Peyer's patch (tissue), 4 donors: ENCODE results near the gene BPI.

Experiments used
- POLR2A ChIP-seq, 2 donors: fragments of 450-650 bp; IDR thresholded peaks; one replicate each; pipeline ENCODE4 v1.5.1; 2017; ENCODE audit warnings: antibody characterized with exemption in 2 of 2, mild to moderate bottlenecking in 2 of 2, moderate library complexity in 2 of 2
- TF ChIP-seq, protein P1 (sequence below), 6 experiments: fragments of 450-650 bp in 4 of 6; fragments of 200-600 bp in 2 of 6; sonication (generic) in 1 of 6; IDR thresholded peaks; one replicate each; pipeline ENCODE4 v1.5.1; 2017 to 2019; ENCODE audit warnings: antibody characterized with exemption in 6 of 6, mild to moderate bottlenecking in 3 of 6, moderate library complexity in 1 of 6

DNA sequence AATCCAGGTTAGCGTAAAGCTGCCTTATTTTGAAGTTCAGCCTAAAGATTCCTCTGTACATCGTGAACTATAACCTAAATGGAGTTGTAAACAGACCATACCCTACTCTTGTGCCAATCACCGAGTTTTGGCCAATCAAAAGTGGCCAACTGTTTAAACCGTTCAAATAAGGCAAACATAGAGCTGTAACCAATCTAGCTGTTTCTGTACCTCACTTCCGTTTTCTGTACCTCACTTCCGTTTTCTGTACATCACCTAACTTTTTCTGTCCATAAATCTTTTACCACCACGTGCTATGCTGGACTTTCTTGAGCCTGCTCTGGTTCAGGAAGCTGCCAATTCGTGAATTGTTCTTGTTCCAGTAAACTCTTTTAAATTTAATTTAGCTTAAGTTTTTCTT is 82.0 kb downstream of the BPI start:
- TF ChIP-seq POLR2A (IDR thresholded peaks at IDR 0.05): no peak
- TF ChIP-seq, protein P1, sequence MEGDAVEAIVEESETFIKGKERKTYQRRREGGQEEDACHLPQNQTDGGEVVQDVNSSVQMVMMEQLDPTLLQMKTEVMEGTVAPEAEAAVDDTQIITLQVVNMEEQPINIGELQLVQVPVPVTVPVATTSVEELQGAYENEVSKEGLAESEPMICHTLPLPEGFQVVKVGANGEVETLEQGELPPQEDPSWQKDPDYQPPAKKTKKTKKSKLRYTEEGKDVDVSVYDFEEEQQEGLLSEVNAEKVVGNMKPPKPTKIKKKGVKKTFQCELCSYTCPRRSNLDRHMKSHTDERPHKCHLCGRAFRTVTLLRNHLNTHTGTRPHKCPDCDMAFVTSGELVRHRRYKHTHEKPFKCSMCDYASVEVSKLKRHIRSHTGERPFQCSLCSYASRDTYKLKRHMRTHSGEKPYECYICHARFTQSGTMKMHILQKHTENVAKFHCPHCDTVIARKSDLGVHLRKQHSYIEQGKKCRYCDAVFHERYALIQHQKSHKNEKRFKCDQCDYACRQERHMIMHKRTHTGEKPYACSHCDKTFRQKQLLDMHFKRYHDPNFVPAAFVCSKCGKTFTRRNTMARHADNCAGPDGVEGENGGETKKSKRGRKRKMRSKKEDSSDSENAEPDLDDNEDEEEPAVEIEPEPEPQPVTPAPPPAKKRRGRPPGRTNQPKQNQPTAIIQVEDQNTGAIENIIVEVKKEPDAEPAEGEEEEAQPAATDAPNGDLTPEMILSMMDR (IDR thresholded peaks at IDR 0.05): no peak
